ENCODE data around the gene ADNP. TPM values are rescaled to one million over a fixed set of nuclear protein-coding genes. Genes with fewer than 3 reads are reported as not detected.

ADNP gene
- total and polyA plus RNA-seq, 2 experiments from 2014 or later = 95.0 to 106 TPM

GRCh38 chr20:50866831-50867230, 64.4 kb downstream of the ADNP start (continued):
- TF ChIP-seq REST (IDR thresholded peaks at IDR 0.05; ENCODE audit: unreplicated experiment) (no peak), CREB1 (CRISPR knock-in tag; IDR thresholded peaks at IDR 0.05; ENCODE audit: low read depth) (no peak), ZNF331 (CRISPR knock-in tag; IDR thresholded peaks at IDR 0.05; ENCODE audit: low read depth) (no peak), STAT1 (IDR thresholded peaks at IDR 0.05; ENCODE audit: unreplicated experiment) (no peak), CTCF (conservative IDR thresholded peaks at IDR 0.05; ENCODE audit: low read depth in 2 of 2) (no peak)

GRCh38 chr20:50866036-50866685, 65.1 kb downstream of the ADNP start:
- Mint-ChIP-seq H3K27me3 (ENCODE audit: insufficient read depth, low read depth, poor library complexity) (peaks cover 21% of the 10 kb centered on the region), H3K9me3 (no peaks in the 10 kb centered on the region), H3K36me3 (ENCODE audit: low read depth) (no peaks in the 10 kb centered on the region), H3K27ac (no peak overlapping the region), H3K4me3 (no peak overlapping the region), H3K4me1 (peaks cover 46% of the 10 kb centered on the region)
- no peak overlapping the region for H3K4me2 ChIP-seq
- no peak for DNase-seq (ENCODE audit: low spot score)
- H4K20me1 ChIP-seq (replicated peaks; ENCODE audit: insufficient read depth) = no peaks in the 10 kb centered on the region; the same call in 1 of the 2 replicates
- H3K79me2 ChIP-seq (replicated peaks; ENCODE audit: insufficient read depth) = no peaks in the 10 kb centered on the region
- H3K4me1 ChIP-seq (ENCODE audit: insufficient read depth) = peaks cover 26% of the 10 kb centered on the region
- H3K9me2 ChIP-seq (ENCODE audit: insufficient read depth) = no peaks in the 10 kb centered on the region
- peaks cover 12% of the 10 kb centered on the region; the same call in 1 of the 2 replicates for H3F3A ChIP-seq (replicated peaks; ENCODE audit: low read depth)
- no peak overlapping the region for H3K4me3 ChIP-seq
- no peak overlapping the region for H3K27ac ChIP-seq (ENCODE audit: low read depth)
- no peaks in the 10 kb centered on the region for H3K36me3 ChIP-seq (ENCODE audit: insufficient read depth)
- ATAC-seq = no peak
- no peaks in the 10 kb centered on the region for H3K27me3 ChIP-seq (ENCODE audit: insufficient read depth)
- H2AFZ ChIP-seq = no peak overlapping the region
- TF ChIP-seq ZNF462 (CRISPR knock-in tag; IDR thresholded peaks at IDR 0.05) = no peak
- TF ChIP-seq ZNF114 (CRISPR knock-in tag; IDR thresholded peaks at IDR 0.05) = no peak
- no peak for TF ChIP-seq STAT1 (IDR thresholded peaks at IDR 0.05; ENCODE audit: unreplicated experiment)
- no peak for TF ChIP-seq JUNB (IDR thresholded peaks at IDR 0.05; ENCODE audit: unreplicated experiment)
- no peak for TF ChIP-seq CREB1 (CRISPR knock-in tag; IDR thresholded peaks at IDR 0.05; ENCODE audit: low read depth)
- no peak for TF ChIP-seq REST (IDR thresholded peaks at IDR 0.05; ENCODE audit: unreplicated experiment)
